K562 (cell line): ENCODE measurements around the gene RNF213. TPM values are rescaled to one million over a fixed set of nuclear protein-coding genes. Genes with fewer than 3 reads are reported as not detected.

ENCODE experiments used
- ATAC-seq: fragments of 200-7000 bp; cut with Tn5 transposase; 3 replicates; pipeline ENCODE4 v1.9.1; 2020; ENCODE audit warnings: moderate library complexity
- BruUV-seq: library from RNA; stranded (reverse); fragments of 400-500 nt; replicated peaks from 2 replicates; lab custom pipeline; 2021; lab: Mats Ljungman, UMichigan
- CTCF ChIA-PET: fragments of 300-600 bp; formaldehyde crosslinking; extraction: SDS; loops from one replicate; lab custom pipeline; 2021; ENCODE audit warnings: low intra/inter-chr PET ratio; lab: Yijun Ruan, JAX
- POLR2A ChIA-PET: fragments of 300-600, 350-650 bp; sonication (Branson Sonifier 250); formaldehyde crosslinking; extraction: SDS; loops from one replicate; lab custom pipeline; 2021; ENCODE audit warnings: antibody characterized with exemption, inconsistent platforms; lab: Yijun Ruan, JAX
- DNase-seq, 4 experiments: peaks; one replicate each; pipeline versions ENCODE4 v3.0.0 to v3.0.0-alpha.2; 2011 to 2018; ENCODE audit warnings: low spot score in 3 of 4, mixed read lengths in 3 of 4; ENCODE audit errors: extremely low read depth in 1 of 4
- FAIRE-seq: peaks from 2 replicates; lab custom pipeline; 2011; peaks lifted over from hg19 to GRCh38; lab: Jason Lieb, UNC
- H2AFZ ChIP-seq: 2 replicates; pipeline ENCODE4 v1.6.0; 2011; ENCODE audit warnings: low read depth, low read length, control low read depth, inconsistent platforms
- H3K27ac ChIP-seq: fragments of 200-600 bp; 3 replicates; pipeline ENCODE4 v1.8.0; 2011; ENCODE audit warnings: low read depth, mild to moderate bottlenecking, control low read depth, inconsistent platforms, low read length, moderate library complexity, mixed read lengths; ENCODE audit errors: extremely low read depth
- H3K27me3 ChIP-seq, 2 experiments: fragments of 300-600 bp in 1 of 2; 2 replicates in 1 of 2; 3 replicates in 1 of 2; pipeline versions ENCODE4 v1.6.0 to v1.8.0; 2011; ENCODE audit warnings: inconsistent platforms in 2 of 2, low read length in 2 of 2, mild to moderate bottlenecking in 1 of 2, mixed read lengths in 1 of 2, moderate library complexity in 1 of 2; ENCODE audit not compliant: control insufficient read depth in 2 of 2, insufficient read depth in 2 of 2
- H3K36me3 ChIP-seq: fragments of 300-600 bp; 3 replicates; pipeline ENCODE4 v1.8.0; 2011; ENCODE audit warnings: mild to moderate bottlenecking, low read length, inconsistent platforms; ENCODE audit not compliant: control insufficient read depth, insufficient read depth
- H3K4me1 ChIP-seq, 2 experiments: fragments of 200-600 bp in 1 of 2; replicated peaks in 1 of 2; 2 replicates in 1 of 2; 3 replicates in 1 of 2; pipeline versions ENCODE4 v1.5.1 to v1.8.0; 2011; ENCODE audit warnings: inconsistent platforms in 2 of 2, low read length in 2 of 2, mild to moderate bottlenecking in 1 of 2, mixed read lengths in 1 of 2, moderate library complexity in 1 of 2; ENCODE audit not compliant: control insufficient read depth in 2 of 2, insufficient read depth in 2 of 2
- H3K4me2 ChIP-seq: 2 replicates; pipeline ENCODE4 v1.6.1; 2011; ENCODE audit warnings: low read length, control low read depth, inconsistent platforms, mixed read lengths; ENCODE audit not compliant: insufficient read depth
- H3K4me3 ChIP-seq: fragments of 200-600 bp; sonication (generic), shearing (Covaris generic); 2 replicates; pipeline ENCODE4 v1.5.1; 2016; ENCODE audit warnings: control low read depth, inconsistent platforms
- H3K79me2 ChIP-seq: fragments of 200-600 bp; 3 replicates; pipeline ENCODE4 v1.8.0; 2011; ENCODE audit warnings: low read length, inconsistent platforms; ENCODE audit not compliant: control insufficient read depth, insufficient read depth
- H3K9ac ChIP-seq, 2 experiments: 2 replicates each; pipeline versions ENCODE4 v1.6.0 to v1.6.1; 2011; ENCODE audit warnings: low read depth in 2 of 2, low read length in 2 of 2, control low read depth in 1 of 2, inconsistent platforms in 1 of 2, mild to moderate bottlenecking in 1 of 2, mixed read lengths in 1 of 2; ENCODE audit not compliant: insufficient read depth in 1 of 2
- H3K9me1 ChIP-seq: one replicate; pipeline ENCODE4 v1.6.0; 2011; ENCODE audit warnings: inconsistent platforms, mild to moderate bottlenecking, low read length, moderate library complexity; ENCODE audit not compliant: control insufficient read depth, insufficient read depth
- H3K9me3 ChIP-seq: replicated peaks from 2 replicates; pipeline ENCODE4 v1.5.1; 2011; ENCODE audit warnings: low read depth, low read length, inconsistent platforms; ENCODE audit not compliant: control insufficient read depth, insufficient read depth
- H4K20me1 ChIP-seq: replicated peaks from 2 replicates; pipeline ENCODE4 v1.6.1; 2011; ENCODE audit warnings: low read length, inconsistent platforms, mixed read lengths; ENCODE audit not compliant: control insufficient read depth, insufficient read depth
- CREB1 ChIP-seq, 2 experiments: sonication (generic) in 1 of 2; formaldehyde crosslinking in 1 of 2; IDR thresholded peaks; 2 replicates each; pipeline versions ENCODE4 v1.6.1 to v1.8.0; 2012 to 2022; ENCODE audit warnings: inconsistent platforms in 1 of 2, mild to moderate bottlenecking in 1 of 2, missing genetic modification reagents in 1 of 2, moderate library complexity in 1 of 2
- L3MBTL2 ChIP-seq: fragments of 450-650 bp; IDR thresholded peaks from 2 replicates; pipeline ENCODE4 v1.6.1; 2016; ENCODE audit warnings: mild to moderate bottlenecking, moderate library complexity
- ZFP30 ChIP-seq: fragments of 250-450 bp; sonication (Bioruptor Pico); IDR thresholded peaks from 2 replicates; pipeline ENCODE4 v1.8.0; 2022; ENCODE audit warnings: moderate library complexity, mild to moderate bottlenecking, inconsistent platforms, borderline replicate concordance
- ZNF140 ChIP-seq: fragments of 250-450 bp; sonication (Bioruptor Pico); IDR thresholded peaks from 2 replicates; pipeline ENCODE4 v1.8.0; 2021; ENCODE audit warnings: moderate library complexity, mild to moderate bottlenecking, inconsistent platforms
- WGBS: fragments of 100-300 bp; shearing (Covaris generic); methylation state at CpG from one replicate; pipeline ENCODE4 v1.1.6; 2016; ENCODE audit warnings: low coverage, mixed read lengths; ENCODE audit not compliant: insufficient coverage; ENCODE audit errors: missing lambda C conversion rate; 5-methylcytosine and 5-hydroxymethylcytosine counted together
- in situ Hi-C: fragments of 300-500 bp; cut with MboI; formaldehyde crosslinking; loops from 4 replicates; pipeline ENCODE4 v1.15.0; 2018; ENCODE audit warnings: inconsistent platforms, mixed read lengths
- intact Hi-C: fragments of 100-400 bp; cut with micrococcal nuclease; formaldehyde crosslinking; loops from 2 replicates; pipeline ENCODE4 v1.14.2; 2022
- polyA plus RNA-seq, 8 experiments: library from polyadenylated mRNA; depleted of rRNA in 4 of 8; stranded (reverse) in 5 of 8; unstranded in 3 of 8; fragments of >200 nt; fragmentation: Nextera tagmentation in 2 of 8; fragmentation: Illumina TruSeq in 1 of 8; extraction: Ambion mirVana in 2 of 8; extraction: Trizol in 1 of 8; gene quantifications; 2 replicates each; pipeline versions ENCODE4 v1.2.1 to v1.2.3, GENCODE V29; 2011 to 2014; ENCODE audit warnings: inconsistent platforms in 1 of 8, missing spikeins in 1 of 8
- total RNA-seq, 7 experiments: library from RNA; depleted of rRNA in 6 of 7; stranded (reverse); fragments of >200 nt in 6 of 7; fragmentation: Illumina TruSeq in 2 of 7; extraction: Trizol in 2 of 7; gene quantifications; 2 replicates each; pipeline versions ENCODE4 v1.2.1 to v1.2.3, GENCODE V29; 2011 to 2021; ENCODE audit warnings: low replicate concordance in 1 of 7
- TF ChIP-seq, protein P1 (sequence below): fragments of 450-650 bp; formaldehyde crosslinking; IDR thresholded peaks from 2 replicates; pipeline ENCODE4 v1.4.0; 2020; ENCODE audit warnings: mild to moderate bottlenecking, moderate library complexity

Gene RNF213
- total and polyA plus RNA-seq, 9 of the 15 experiments (the other 6 are each of a cell fraction or from before 2014, with no cell fraction given) = 5.3 to 33.6 (median 17.9) TPM

DNA sequence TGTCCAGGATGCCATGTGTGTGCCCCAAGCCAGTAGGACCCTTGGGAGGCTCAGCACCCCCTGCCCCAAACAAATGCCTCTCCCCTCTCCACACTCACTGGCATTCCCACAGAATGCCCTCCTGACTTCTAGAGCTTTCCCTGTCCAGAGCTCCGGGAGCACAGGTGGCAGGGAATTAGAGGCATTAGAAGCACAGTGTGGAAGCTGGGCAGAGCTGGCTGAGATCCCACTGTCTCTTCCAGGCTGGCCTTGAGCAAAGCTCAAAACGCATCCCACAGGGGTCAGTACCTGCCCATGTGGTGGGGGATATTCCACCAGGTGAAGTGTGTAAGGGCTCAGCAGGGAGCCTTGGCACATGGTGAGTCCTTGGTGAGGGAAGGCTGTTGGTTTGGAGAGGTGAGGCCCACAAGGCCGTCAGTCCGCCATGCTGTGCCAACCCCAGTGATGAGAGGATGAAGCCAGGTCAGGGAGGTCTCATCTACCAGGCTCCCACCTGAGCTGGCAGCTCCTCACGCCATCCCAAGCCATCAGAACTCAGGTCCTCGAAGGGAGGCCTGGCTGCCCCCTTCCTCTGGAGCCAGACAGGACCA is 172.4 kb downstream of the RNF213 start:
- H2AFZ ChIP-seq = no peak overlapping the region
- no peak for ATAC-seq
- WGBS = 0% methylated on average over 6 of the region's 6 CpGs
- no peak overlapping the region for H3K9ac ChIP-seq
- no peaks in the 10 kb centered on the region for H3K36me3 ChIP-seq
- BruUV-seq = no TSS peak
- no peak overlapping the region for H3K4me2 ChIP-seq
- CTCF ChIA-PET = no interaction called here
- H3K27ac ChIP-seq = no peak overlapping the region
- H3K4me1 ChIP-seq = peaks cover 0 to 29% of the 10 kb centered on the region in 2 experiments; a peak in 2 of 5 replicates
- no peaks in the 10 kb centered on the region; the same call in 1 of the 2 replicates for H3K9me3 ChIP-seq
- peaks cover 31 to 74% of the 10 kb centered on the region in 2 experiments; a peak in 3 of 5 replicates for H3K27me3 ChIP-seq
- H4K20me1 ChIP-seq = peaks cover 19% of the 10 kb centered on the region
- POLR2A ChIA-PET = interaction anchor here (0.6 to 1.2 kb wide), 2 partner anchors 22 to 633 kb away, joined by 3 to 4 read pairs; no protein-coding TSS in a partner anchor
- TF ChIP-seq L3MBTL2 = no peak
- TF ChIP-seq CREB1 (IDR thresholded peaks at IDR 0.05) = no peak
- no peak for TF ChIP-seq CREB1 (CRISPR knock-in tag; IDR thresholded peaks at IDR 0.05)
- TF ChIP-seq, protein P1, sequence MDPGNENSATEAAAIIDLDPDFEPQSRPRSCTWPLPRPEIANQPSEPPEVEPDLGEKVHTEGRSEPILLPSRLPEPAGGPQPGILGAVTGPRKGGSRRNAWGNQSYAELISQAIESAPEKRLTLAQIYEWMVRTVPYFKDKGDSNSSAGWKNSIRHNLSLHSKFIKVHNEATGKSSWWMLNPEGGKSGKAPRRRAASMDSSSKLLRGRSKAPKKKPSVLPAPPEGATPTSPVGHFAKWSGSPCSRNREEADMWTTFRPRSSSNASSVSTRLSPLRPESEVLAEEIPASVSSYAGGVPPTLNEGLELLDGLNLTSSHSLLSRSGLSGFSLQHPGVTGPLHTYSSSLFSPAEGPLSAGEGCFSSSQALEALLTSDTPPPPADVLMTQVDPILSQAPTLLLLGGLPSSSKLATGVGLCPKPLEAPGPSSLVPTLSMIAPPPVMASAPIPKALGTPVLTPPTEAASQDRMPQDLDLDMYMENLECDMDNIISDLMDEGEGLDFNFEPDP (CRISPR knock-in tag) = no peak
- no peak for TF ChIP-seq ZNF140 (CRISPR knock-in tag)
- TF ChIP-seq ZFP30 (CRISPR knock-in tag) = no peak
- TF ChIP-seq, all 486 proteins: peak for 0
- H3K9me1 ChIP-seq = no peaks in the 10 kb centered on the region
- H3K79me2 ChIP-seq = no peaks in the 10 kb centered on the region
- intact Hi-C loops = no loop called here
- DNase-seq (no peak), FAIRE-seq (no peak)
- no peak overlapping the region for H3K4me3 ChIP-seq
- in situ Hi-C loops = no loop called here
